Measurements from ENCODE around the gene NOP56. TPM values are rescaled to one million over a fixed set of nuclear protein-coding genes. Genes with fewer than 3 reads are reported as not detected.

The NOP56 gene
- total and polyA plus RNA-seq, 4 donors = 34.2 to 63.7 (median 46.5) TPM

DNA sequence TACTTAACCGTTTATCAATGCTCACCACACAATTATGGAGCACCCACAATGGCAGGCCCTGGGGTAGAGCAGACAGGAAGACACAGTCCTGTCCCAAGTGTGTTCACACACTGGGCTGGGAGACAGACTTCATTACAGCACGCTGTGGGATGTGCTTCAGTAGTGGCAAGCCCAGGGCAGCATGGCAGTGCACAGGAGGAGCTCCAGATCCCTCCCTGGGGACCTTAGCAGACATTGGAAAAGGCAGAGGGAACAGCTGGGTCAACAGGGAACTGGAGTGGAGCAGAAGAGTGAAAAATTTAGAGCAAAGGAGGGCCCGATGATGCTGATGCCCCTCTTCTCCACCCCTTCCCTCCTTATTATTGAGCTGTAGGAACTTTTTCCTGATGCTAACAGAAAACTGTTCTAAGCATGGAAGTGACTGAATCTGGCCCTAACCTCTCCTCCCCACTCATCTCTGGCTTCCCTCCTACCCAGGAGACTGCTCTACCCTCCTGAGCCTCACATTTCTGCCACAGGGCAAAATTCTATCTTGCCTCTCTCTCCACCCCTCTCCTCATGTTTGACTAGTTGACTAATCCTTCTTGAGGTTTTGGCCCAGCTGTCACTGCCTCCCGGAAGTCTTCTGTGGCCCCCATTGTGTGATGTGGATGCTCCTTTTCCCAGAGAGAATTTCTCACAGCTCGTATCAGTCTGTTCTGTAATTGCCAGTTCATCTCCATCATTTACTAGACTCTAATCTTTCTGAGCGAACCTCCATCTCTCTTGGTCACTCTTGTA is 41.3 kb upstream of the NOP56 start:
- TF ChIP-seq RAD21 (IDR thresholded peaks at IDR 0.05) (no peak), YY1 (IDR thresholded peaks at IDR 0.05) (no peak), RXRA (IDR thresholded peaks at IDR 0.05) (no peak), SP1 (IDR thresholded peaks at IDR 0.05) (no peak), GABPA (IDR thresholded peaks at IDR 0.05 in 1 of 2, conservative IDR thresholded peaks at IDR 0.05 in 1 of 2) (no peak), JUND (IDR thresholded peaks at IDR 0.05) (no peak), ZBTB33 (IDR thresholded peaks at IDR 0.05) (no peak), REST (IDR thresholded peaks at IDR 0.05) (no peak)
- Histone ChIP-seq H3K4me1 (ENCODE audit: control insufficient read depth in 4 of 4, insufficient read depth in 4 of 4, low read length in 3 of 4) (no peaks in the 10 kb centered on the region), H3K9ac (ENCODE audit: low read depth in 1 of 2, low read length in 2 of 2) (no peak overlapping the region), H3K36me3 (ENCODE audit: control insufficient read depth in 4 of 4, insufficient read depth in 3 of 4, low read depth in 1 of 4, low read length in 3 of 4) (no peaks in the 10 kb centered on the region), H3K27ac (ENCODE audit: low read depth in 1 of 2, low read length in 2 of 2) (no peak overlapping the region), H3K27me3 (ENCODE audit: control insufficient read depth in 4 of 4, insufficient read depth in 4 of 4, low read length in 3 of 4) (no peaks in the 10 kb centered on the region), H3K4me3 (ENCODE audit: low read depth in 1 of 3, low read length in 3 of 3) (no peak overlapping the region), H3K9me3 (ENCODE audit: control insufficient read depth in 4 of 4, low read length in 3 of 4) (peaks cover 0 to 4% (median 3%) of the 10 kb centered on the region in 4 donors)
- no peak for DNase-seq (ENCODE audit: low spot score)
- WGBS = 69% methylated on average over 6 of the region's 6 CpGs

- no peak overlapping the region for H3K27ac ChIP-seq (ENCODE audit: low read depth in 1 of 2, low read length in 2 of 2)
- no peak overlapping the region for H3K4me3 ChIP-seq (ENCODE audit: low read depth in 1 of 3, low read length in 3 of 3)
- H3K9me3 ChIP-seq (ENCODE audit: control insufficient read depth in 4 of 4, low read length in 3 of 4) = peaks cover 0 to 3% (median 3%) of the 10 kb centered on the region in 4 donors
- H3K4me1 ChIP-seq (ENCODE audit: control insufficient read depth in 4 of 4, insufficient read depth in 4 of 4, low read length in 3 of 4) = no peaks in the 10 kb centered on the region
- TF ChIP-seq FOXA1 (IDR thresholded peaks at IDR 0.05) (no peak), RAD21 (IDR thresholded peaks at IDR 0.05) (no peak), REST (IDR thresholded peaks at IDR 0.05) (no peak)
- 85% methylated on average over 3 of the region's 3 CpGs for WGBS
- H3K36me3 ChIP-seq (ENCODE audit: control insufficient read depth in 4 of 4, insufficient read depth in 3 of 4, low read depth in 1 of 4, low read length in 3 of 4) = no peaks in the 10 kb centered on the region
- H3K9ac ChIP-seq (ENCODE audit: low read depth in 1 of 2, low read length in 2 of 2) = no peak overlapping the region
- no peak for DNase-seq (ENCODE audit: low spot score)
- H3K27me3 ChIP-seq (ENCODE audit: control insufficient read depth in 4 of 4, insufficient read depth in 4 of 4, low read length in 3 of 4) = no peaks in the 10 kb centered on the region
Measured at GRCh38 chr20:2612073-2612472, 40.4 kb upstream of the NOP56 start.
